Measurements from ENCODE around the gene MACROD2.

The MACROD2 gene

GRCh38 chr20:14932040-14932439, 936.7 kb downstream of the MACROD2 start:
- DNase-seq = no peak

DNA sequence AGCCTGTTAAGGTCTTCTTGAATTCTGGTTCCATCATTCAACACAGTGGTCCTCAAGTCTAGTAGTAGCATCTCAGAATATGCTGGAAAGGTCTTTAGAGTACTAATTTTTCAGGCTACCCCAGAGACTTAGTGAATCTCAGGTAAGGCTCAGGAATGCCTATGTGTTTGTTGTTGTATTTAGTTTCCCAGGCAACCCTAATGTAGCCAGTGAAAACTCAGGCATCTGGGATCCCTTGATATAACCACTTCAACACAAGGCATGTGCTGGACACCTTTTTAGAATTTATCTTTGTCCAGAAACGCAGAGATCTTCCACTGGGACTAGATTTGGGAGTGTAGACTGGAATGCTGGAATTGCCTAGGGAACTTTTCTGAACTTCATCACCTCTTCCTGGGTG, 940.0 kb downstream of the MACROD2 start:
- DNase-seq = no peak

GRCh38 chr20:14937021-14937420, 941.7 kb downstream of the MACROD2 start:
- no peak for DNase-seq

GRCh38 chr20:14937846-14938245, 942.5 kb downstream of the MACROD2 start:
- DNase-seq = no peak

- no peak for DNase-seq
Observed at GRCh38 chr20:14947536-14947935, 952.2 kb downstream of the MACROD2 start.

- DNase-seq = no peak
Observed at GRCh38 chr20:14947946-14948345, 952.6 kb downstream of the MACROD2 start.

- DNase-seq = no peak
Observed at GRCh38 chr20:14948416-14948815, 953.1 kb downstream of the MACROD2 start.

DNA sequence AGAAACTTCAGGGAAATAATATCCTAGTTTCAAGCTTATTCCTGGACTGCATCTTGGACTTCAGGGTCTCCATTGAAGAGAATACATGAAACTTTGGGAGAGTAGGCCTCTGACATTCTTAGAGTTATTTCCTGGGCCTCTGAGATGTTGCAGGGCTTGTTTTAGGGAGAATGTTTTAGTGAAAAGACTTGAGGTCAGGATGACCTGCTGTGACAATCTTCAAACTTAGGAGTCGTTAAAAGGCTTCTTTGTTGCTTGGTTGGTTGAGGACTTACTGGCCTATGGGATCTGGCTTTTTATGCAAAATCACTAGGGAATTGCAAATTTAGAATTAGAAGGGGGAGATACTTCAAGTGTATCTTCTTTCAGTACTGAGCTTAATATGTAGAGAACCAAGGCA, 955.3 kb downstream of the MACROD2 start:
- no peak for DNase-seq

DNA sequence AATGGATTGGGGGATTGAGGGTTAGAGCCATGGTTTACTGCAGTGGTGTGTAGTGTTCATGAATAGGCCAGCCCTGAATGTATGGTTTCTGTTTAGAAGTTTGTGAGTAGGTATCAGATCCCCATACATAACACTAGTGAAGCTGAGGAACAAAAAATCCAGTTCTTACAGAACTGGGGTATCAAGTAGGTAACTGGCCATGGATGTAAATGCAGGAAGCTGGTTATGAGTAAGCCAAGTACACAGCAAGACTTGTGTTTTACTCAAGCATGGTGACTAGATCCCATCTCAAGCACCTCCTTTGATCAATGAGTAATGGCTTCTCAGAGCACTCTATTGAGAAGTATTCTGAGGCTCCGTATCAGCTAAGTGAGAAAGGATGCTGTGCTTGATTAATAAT, 955.8 kb downstream of the MACROD2 start:
- DNase-seq = no peak

DNA sequence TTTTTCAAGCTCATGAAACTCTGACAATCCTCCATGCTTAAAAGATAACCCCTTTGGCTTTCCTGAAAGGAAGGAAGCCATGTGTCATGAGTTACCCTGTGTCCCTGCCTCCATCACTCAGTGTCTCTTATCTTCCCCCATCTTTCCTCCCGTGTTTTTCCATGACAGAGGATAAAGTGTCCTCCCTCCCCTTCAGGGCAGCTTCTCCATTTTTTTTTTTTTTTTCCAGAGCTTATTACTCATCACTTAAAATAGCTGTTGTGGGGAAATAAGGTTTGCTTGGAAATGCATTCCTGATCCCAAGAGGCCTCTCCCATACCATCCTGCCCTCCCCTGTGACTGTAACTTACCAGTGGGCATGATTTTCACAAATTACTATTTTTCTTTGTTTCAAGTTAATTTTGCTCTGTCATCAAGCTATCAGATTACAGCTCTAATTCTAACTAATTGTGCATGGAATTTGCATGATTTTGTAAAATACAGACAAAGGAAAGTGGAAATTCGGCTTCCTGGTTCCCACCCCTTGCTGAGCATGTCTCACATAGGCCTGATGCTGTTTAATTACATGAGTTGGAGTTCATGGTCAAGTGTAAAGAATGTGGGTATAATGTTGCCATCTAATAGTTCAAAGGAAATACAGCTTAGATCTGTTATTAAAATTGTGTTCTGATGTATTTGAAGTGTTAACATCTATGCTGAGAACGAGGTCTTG, 956.5 kb downstream of the MACROD2 start:
- DNase-seq = no peak

GRCh38 chr20:14953736-14954135, 958.4 kb downstream of the MACROD2 start:
- no peak for DNase-seq

- DNase-seq = no peak
Observed at GRCh38 chr20:14955399-14955798, 960.1 kb downstream of the MACROD2 start.

DNA sequence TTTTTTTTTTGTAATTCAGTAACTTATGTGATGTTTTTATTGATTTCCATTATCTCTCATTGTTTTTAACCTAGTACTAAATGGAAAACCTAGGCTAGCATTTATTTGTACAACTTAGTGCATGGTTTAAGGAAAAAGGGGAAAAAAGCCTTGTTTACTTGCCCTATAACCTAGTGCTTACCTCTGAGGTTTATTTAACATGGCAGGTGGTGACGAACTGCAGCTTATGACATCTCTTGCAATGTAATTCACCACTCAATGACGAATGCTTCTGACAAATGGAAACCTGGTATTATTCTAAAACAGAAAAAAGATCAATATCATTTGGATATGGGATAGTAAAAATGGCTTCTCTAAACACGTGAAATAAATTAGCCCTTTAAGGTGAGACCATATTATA, 960.7 kb downstream of the MACROD2 start:
- no peak for DNase-seq

- no peak for DNase-seq
Observed at GRCh38 chr20:14956538-14956937, 961.2 kb downstream of the MACROD2 start.

GRCh38 chr20:14957402-14957801, 962.1 kb downstream of the MACROD2 start:
- no peak for DNase-seq

DNA sequence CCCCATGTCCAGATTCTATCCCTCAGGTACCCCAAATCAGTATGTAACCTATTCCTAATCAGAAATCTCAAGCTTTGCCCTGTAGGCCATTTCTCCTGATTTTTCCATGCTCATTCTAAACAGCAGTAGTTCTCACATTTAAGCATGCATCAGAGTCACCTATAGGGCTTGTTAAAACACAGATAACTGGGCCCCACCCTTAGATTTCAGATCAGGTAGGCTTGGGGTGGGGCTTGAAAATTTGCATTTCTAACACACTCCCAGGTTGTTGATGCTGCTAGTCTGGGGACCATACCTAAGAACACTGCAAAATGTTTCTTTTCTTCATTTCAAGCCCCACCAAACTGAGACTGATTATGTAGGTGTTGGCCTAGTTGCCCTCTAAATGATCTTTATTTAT, 963.3 kb downstream of the MACROD2 start:
- DNase-seq = no peak

DNA sequence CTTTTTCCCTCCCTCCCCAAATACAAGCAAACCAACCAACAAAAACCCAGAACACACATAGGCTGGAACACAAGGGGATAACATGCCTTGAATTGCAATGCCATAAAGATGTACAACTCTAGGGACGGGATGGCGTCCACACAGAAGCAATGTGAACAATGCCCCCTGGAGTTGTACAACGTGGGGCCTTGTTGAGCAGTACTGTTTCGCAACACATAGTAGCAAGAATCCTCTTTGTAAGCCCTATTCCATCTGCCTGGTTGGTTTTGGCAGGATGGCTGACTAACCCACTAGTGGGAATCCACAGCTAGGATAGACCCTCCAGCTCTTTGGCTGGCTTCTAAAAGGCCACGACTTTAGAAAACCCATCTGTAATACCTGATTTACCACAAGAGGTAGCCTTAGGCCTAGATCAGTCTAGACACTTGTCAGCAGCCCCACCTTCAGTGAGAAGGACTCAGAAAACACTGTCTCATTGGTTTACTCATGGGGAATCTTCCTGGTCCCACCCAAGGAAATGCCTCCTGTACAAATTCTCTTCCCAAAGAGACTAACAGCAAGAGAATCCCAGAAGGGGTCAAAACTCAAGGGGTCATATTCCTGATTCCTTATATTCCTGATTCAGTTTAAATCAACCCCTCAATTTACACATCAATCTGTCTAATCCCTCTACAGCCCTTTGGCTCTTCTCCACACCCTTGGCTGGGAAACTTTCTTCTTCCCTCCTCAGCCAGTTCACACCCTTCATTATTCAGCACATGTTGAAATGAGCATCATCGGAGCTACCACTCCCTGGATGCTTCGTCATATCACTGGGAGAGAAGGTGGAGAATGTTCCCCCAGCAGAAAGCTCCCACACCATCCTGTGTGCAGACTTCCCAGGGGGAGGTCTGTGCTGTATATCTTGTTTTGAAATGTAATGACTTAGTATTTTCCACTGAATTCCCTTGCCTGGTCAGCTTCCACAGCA, 964.5 kb downstream of the MACROD2 start:
- DNase-seq = no peak

- no peak for DNase-seq
Observed at GRCh38 chr20:14960831-14961230, 965.5 kb downstream of the MACROD2 start.

DNA sequence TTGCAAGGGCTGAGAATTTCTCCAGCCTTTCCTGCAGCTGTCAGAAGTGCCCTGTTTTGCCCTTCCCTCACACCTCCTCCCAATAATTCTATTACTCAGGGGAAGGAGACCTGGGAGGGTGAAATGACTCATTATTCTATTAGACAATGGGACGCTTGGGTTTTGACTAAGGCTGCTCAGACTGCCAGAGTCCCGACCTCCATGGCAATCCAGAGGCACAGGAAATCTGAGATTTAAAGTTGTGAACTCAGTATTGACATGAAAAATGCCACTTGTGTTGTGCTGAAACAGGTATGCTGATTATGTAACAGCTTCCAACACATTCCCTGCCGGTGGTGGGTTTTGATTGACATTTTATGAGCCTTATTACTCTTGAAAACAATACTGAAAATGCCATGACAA, 967.9 kb downstream of the MACROD2 start:
- no peak for DNase-seq

DNA sequence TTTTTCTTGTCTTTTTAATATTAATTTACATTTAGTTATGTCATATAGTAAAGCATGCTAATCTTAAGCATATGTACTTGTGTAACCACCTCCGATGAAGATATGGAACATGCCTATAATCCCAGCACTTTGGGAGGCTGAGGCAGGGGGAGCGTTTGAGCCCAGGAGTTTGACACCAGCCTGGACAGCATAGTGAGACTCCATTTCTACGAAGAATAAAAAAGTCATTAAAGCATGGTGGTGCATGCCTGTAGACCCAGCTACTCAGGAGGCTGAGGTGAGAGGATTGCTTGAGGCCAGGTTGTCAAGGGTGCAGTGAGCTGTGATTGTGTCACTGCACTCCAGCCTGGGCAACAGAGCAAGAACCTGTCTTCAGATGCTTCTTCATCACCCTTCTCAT, 970.9 kb downstream of the MACROD2 start:
- no peak for DNase-seq

DNA sequence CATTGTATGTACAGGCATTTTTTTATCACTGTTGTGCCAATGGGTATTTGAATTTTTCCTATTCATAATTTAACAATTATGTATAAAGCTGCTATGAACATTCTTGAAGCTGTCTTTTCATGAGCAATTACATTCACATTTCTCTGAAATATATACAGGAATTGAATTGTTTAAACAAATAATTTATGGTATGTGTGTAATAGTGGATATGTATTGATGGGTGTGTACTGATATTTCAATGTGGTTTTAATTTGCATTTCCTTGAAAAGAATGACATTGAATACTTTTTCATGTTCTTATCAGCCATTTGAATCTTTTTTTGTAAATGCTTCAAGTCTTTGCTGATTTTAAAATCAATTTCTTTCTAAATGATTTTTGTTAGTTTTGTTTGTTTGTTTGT, 971.5 kb downstream of the MACROD2 start:
- DNase-seq = no peak

DNA sequence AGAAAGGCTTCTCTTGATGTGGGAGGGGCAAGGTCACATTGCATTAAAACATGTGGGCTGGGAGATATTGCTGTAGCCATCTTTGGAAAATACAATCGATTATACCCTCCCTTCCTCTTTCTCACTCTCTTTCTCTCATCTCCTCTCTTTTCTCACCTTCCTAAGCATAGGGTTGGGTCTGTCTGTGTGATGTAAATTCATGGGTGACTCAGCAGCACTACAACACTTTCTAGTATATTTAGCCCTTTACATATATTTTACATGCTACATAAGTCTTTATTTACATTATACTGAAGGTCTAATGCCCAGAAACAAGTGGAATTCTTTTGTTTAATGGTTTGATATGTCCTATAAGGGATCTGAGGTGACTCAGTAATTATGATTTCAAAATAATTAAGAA, 976.9 kb downstream of the MACROD2 start:
- DNase-seq = no peak

DNA sequence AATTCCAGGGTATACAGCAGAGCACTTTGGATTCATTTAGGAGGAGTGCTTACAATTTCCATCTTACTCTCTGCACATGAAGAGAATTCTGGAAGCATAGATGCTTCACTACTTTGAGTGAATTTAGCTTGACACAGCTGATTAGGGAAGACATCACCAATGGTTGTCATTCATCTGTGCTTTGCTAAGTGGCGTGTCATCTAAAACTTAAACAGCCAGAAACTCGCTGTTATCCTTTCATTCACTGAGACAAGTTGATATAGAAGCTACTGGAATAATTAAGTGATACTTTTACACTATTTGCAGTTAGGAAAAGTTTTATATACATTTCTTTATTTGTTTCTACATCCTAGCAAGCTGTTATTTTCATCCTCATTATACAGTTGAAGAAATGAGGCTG, 977.4 kb downstream of the MACROD2 start:
- no peak for DNase-seq

- DNase-seq = no peak
Observed at GRCh38 chr20:14979453-14979986, 984.2 kb downstream of the MACROD2 start.

Measured in MV-4-11 (cell line).